NB4 (cell line): Measurements from ENCODE around the gene PDE4D.
A peak's percentile ranks its signal among the peaks of the same experiment; 100 is the strongest.

Experiments
- CTCF ChIP-seq: IDR thresholded peaks from one replicate; pipeline ENCODE4 v1.5.1; 2012; ENCODE audit warnings: low read depth, low read length
- MYC ChIP-seq: IDR thresholded peaks from 2 replicates; pipeline ENCODE4 v1.6.1; 2011; ENCODE audit warnings: low read depth, low read length
- POLR2A ChIP-seq: IDR thresholded peaks from 2 replicates; pipeline ENCODE4 v1.6.1; 2011; ENCODE audit warnings: mild to moderate bottlenecking; ENCODE audit not compliant: insufficient read length; ENCODE audit errors: extremely low read depth

GRCh38 chr5:59174248-59174844, 719.2 kb downstream of the PDE4D start:
- TF ChIP-seq CTCF = peak; percentile 91
- TF ChIP-seq MYC = no peak
- TF ChIP-seq POLR2A = no peak
